ENCODE measurements around the gene BICD1. TPM values are rescaled to one million over a fixed set of nuclear protein-coding genes. Genes with fewer than 3 reads are reported as not detected.

Gene BICD1
- total and polyA plus RNA-seq, 4 donors, result 0.46 to 3.4 (median 1.1) TPM

- TF ChIP-seq YY1 (IDR thresholded peaks at IDR 0.05), result no peak
- Histone ChIP-seq H3K4me1 (ENCODE audit: control insufficient read depth in 4 of 4, insufficient read depth in 4 of 4, low read length in 3 of 4) (no peaks in the 10 kb centered on the region), H3K9me3 (ENCODE audit: control insufficient read depth in 4 of 4, low read length in 3 of 4) (no peaks in the 10 kb centered on the region), H3K9ac (ENCODE audit: low read depth in 1 of 2, low read length in 2 of 2) (no peak overlapping the region), H3K27me3 (ENCODE audit: control insufficient read depth in 4 of 4, insufficient read depth in 4 of 4, low read length in 3 of 4) (no peaks in the 10 kb centered on the region), H3K27ac (ENCODE audit: low read depth in 1 of 2, low read length in 2 of 2) (no peak overlapping the region), H3K36me3 (ENCODE audit: control insufficient read depth in 4 of 4, insufficient read depth in 3 of 4, low read depth in 1 of 4, low read length in 3 of 4) (no peaks in the 10 kb centered on the region), H3K4me3 (ENCODE audit: low read depth in 1 of 3, low read length in 3 of 3) (no peak overlapping the region)
- no peak for DNase-seq (ENCODE audit: low spot score)
- WGBS, result 96% methylated on average over 7 of the region's 7 CpGs
Observed at GRCh38 chr12:32257695-32258496, 151.2 kb downstream of the BICD1 start.

GRCh38 chr12:32260696-32261095 is 154.0 kb downstream of the BICD1 start:
- DNase-seq (ENCODE audit: low spot score), result no peak
- no peaks in the 10 kb centered on the region for H3K27me3 ChIP-seq (ENCODE audit: control insufficient read depth in 4 of 4, insufficient read depth in 4 of 4, low read length in 3 of 4)
- H3K4me3 ChIP-seq (ENCODE audit: low read depth in 1 of 3, low read length in 3 of 3), result no peak overlapping the region
- no peak overlapping the region for H3K9ac ChIP-seq (ENCODE audit: low read depth in 1 of 2, low read length in 2 of 2)
- TF ChIP-seq YY1 (IDR thresholded peaks at IDR 0.05) (no peak), RAD21 (IDR thresholded peaks at IDR 0.05) (no peak), GABPA (IDR thresholded peaks at IDR 0.05 in 1 of 2, conservative IDR thresholded peaks at IDR 0.05 in 1 of 2) (no peak), JUND (IDR thresholded peaks at IDR 0.05) (no peak), RXRA (IDR thresholded peaks at IDR 0.05) (no peak), SP1 (IDR thresholded peaks at IDR 0.05) (no peak), HNF4A (conservative IDR thresholded peaks at IDR 0.05) (no peak), ATF3 (IDR thresholded peaks at IDR 0.05) (no peak), FOXA1 (IDR thresholded peaks at IDR 0.05) (no peak), TAF1 (conservative IDR thresholded peaks at IDR 0.05) (no peak), FOXA2 (IDR thresholded peaks at IDR 0.05) (no peak), EGR1 (IDR thresholded peaks at IDR 0.05; ENCODE audit: low read depth in 2 of 2) (no peak), NR2F2 (IDR thresholded peaks at IDR 0.05) (no peak), HNF4G (IDR thresholded peaks at IDR 0.05) (no peak), REST (IDR thresholded peaks at IDR 0.05) (no peak)
- TF ChIP-seq, protein P1, sequence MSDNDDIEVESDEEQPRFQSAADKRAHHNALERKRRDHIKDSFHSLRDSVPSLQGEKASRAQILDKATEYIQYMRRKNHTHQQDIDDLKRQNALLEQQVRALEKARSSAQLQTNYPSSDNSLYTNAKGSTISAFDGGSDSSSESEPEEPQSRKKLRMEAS (IDR thresholded peaks at IDR 0.05), result no peak
- no peaks in the 10 kb centered on the region for H3K4me1 ChIP-seq (ENCODE audit: control insufficient read depth in 4 of 4, insufficient read depth in 4 of 4, low read length in 3 of 4)
- H3K27ac ChIP-seq (ENCODE audit: low read depth in 1 of 2, low read length in 2 of 2), result no peak overlapping the region
- 85% methylated on average over 3 of the region's 3 CpGs for WGBS
- H3K36me3 ChIP-seq (ENCODE audit: control insufficient read depth in 4 of 4, insufficient read depth in 3 of 4, low read depth in 1 of 4, low read length in 3 of 4), result no peaks in the 10 kb centered on the region
- no peaks in the 10 kb centered on the region for H3K9me3 ChIP-seq (ENCODE audit: control insufficient read depth in 4 of 4, low read length in 3 of 4)
